CD1c-positive myeloid dendritic cell (primary cell): ENCODE results near the gene FBXW10B.
"Not testable (repeated sequence)": the region's sequence is repeated elsewhere in the genome, so short reads cannot be mapped to it uniquely, and the experiment has no call there.

ENCODE experiments used
- DNase-seq: peaks from one replicate; pipeline ENCODE4 v3.0.0-alpha.2; 2016; ENCODE audit errors: extremely low spot score

Gene FBXW10B

GRCh38 chr17:15619331-15620058 lies at the start of gene FBXW10B:
Gene FBXW10B, minus strand, starts transcription at chr17:15619704. Its CDS starts 192 bp downstream, at chr17:15619512.
- not testable (repeated sequence) for DNase-seq

GRCh38 chr17:15663691-15664090 lies 44.2 kb upstream of the FBXW10B start:
- DNase-seq, result no peak

- DNase-seq, result no peak
Measured at GRCh38 chr17:15663176-15663575, 43.7 kb upstream of the FBXW10B start.

- DNase-seq, result no peak
Measured at GRCh38 chr17:15662681-15663080, 43.2 kb upstream of the FBXW10B start.

- no peak for DNase-seq
Measured at GRCh38 chr17:15660077-15660476, 40.6 kb upstream of the FBXW10B start.

GRCh38 chr17:15659663-15660062 lies 40.2 kb upstream of the FBXW10B start:
- DNase-seq, result no peak

- no peak for DNase-seq
Measured at GRCh38 chr17:15659236-15659635, 39.7 kb upstream of the FBXW10B start.

- no peak for DNase-seq
Measured at GRCh38 chr17:15658296-15658695, 38.8 kb upstream of the FBXW10B start.

GRCh38 chr17:15657868-15658267 lies 38.4 kb upstream of the FBXW10B start:
- DNase-seq, result no peak

- no peak for DNase-seq
Measured at GRCh38 chr17:15654886-15655561, 35.5 kb upstream of the FBXW10B start.

- DNase-seq, result not testable (repeated sequence)
Measured at GRCh38 chr17:15654401-15654800, 34.9 kb upstream of the FBXW10B start.

GRCh38 chr17:15652960-15653359 lies 33.5 kb upstream of the FBXW10B start:
- DNase-seq, result no peak

- DNase-seq, result peak; percentile 91
Measured at GRCh38 chr17:15651583-15652110, 32.1 kb upstream of the FBXW10B start.

GRCh38 chr17:15650741-15651582 lies 31.5 kb upstream of the FBXW10B start:
- peak; percentile 2 for DNase-seq

GRCh38 chr17:15649861-15650421 lies 30.4 kb upstream of the FBXW10B start:
- DNase-seq, result peak; percentile 3

GRCh38 chr17:15648386-15648785 lies 28.9 kb upstream of the FBXW10B start:
- no peak for DNase-seq

GRCh38 chr17:15645942-15646312 lies 26.4 kb upstream of the FBXW10B start:
- not testable (repeated sequence) for DNase-seq

GRCh38 chr17:15645099-15645941 lies 25.8 kb upstream of the FBXW10B start:
- DNase-seq, result not testable (repeated sequence)

- not testable (repeated sequence) for DNase-seq
Measured at GRCh38 chr17:15642505-15643251, 23.2 kb upstream of the FBXW10B start.

GRCh38 chr17:15642014-15642413 lies 22.5 kb upstream of the FBXW10B start:
- not testable (repeated sequence) for DNase-seq
